ENCODE results near the gene NHLRC3.
"Not testable (repeated sequence)": the region's sequence is repeated elsewhere in the genome, so short reads cannot be mapped to it uniquely, and the experiment has no call there.

The NHLRC3 gene

GRCh38 chr13:39048806-39049205 is 10.6 kb downstream of the NHLRC3 start:
- DNase-seq = no peak

- DNase-seq = no peak
Measured at GRCh38 chr13:39049274-39049673, 11.0 kb downstream of the NHLRC3 start.

GRCh38 chr13:39051157-39051556 is 12.9 kb downstream of the NHLRC3 start:
- DNase-seq = no peak

GRCh38 chr13:39052944-39053343 is 14.7 kb downstream of the NHLRC3 start:
- DNase-seq = no peak

- no peak for DNase-seq
Measured at GRCh38 chr13:39054112-39054511, 15.9 kb downstream of the NHLRC3 start.

- DNase-seq = no peak
Measured at GRCh38 chr13:39056018-39056417, 17.8 kb downstream of the NHLRC3 start.

GRCh38 chr13:39058040-39058439 is 19.8 kb downstream of the NHLRC3 start:
- DNase-seq = no peak

GRCh38 chr13:39062004-39062403 is 23.7 kb downstream of the NHLRC3 start:
- no peak for DNase-seq

- no peak for DNase-seq
Measured at GRCh38 chr13:39072842-39073241, 34.6 kb downstream of the NHLRC3 start.

- no peak for DNase-seq
Measured at GRCh38 chr13:39073983-39074382, 35.7 kb downstream of the NHLRC3 start.

- not testable (repeated sequence) for DNase-seq
Measured at GRCh38 chr13:39086251-39086945, 48.1 kb downstream of the NHLRC3 start.

GRCh38 chr13:39091586-39091985 is 53.3 kb downstream of the NHLRC3 start:
- DNase-seq = no peak

GRCh38 chr13:39095500-39095899 is 57.2 kb downstream of the NHLRC3 start:
- no peak for DNase-seq

- no peak for DNase-seq
Measured at GRCh38 chr13:39099231-39099630, 61.0 kb downstream of the NHLRC3 start.

Data from CD4-positive, alpha-beta T cell treated with Interferon gamma for 1 hour (primary cell).